DMS114 treated with DMSO at 0.1 percent for 48 hours (cell line): ENCODE results near the gene FAM210A.
"Not testable (repeated sequence)": the region's sequence is repeated elsewhere in the genome, so short reads cannot be mapped to it uniquely, and the experiment has no call there.

Experiments
- DNase-seq: peaks from one replicate; lab custom pipeline; 2025; ENCODE audit not compliant: unreplicated experiment; lab: John Stamatoyannopoulos, UW

FAM210A gene, protein sequence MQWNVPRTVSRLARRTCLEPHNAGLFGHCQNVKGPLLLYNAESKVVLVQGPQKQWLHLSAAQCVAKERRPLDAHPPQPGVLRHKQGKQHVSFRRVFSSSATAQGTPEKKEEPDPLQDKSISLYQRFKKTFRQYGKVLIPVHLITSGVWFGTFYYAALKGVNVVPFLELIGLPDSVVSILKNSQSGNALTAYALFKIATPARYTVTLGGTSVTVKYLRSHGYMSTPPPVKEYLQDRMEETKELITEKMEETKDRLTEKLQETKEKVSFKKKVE

GRCh38 chr18:13726232-13726971, at the start of gene FAM210A, which contains the start of gene RNMT:
Gene FAM210A (minus strand): TSS chr18:13726558. CDS start chr18:13682077, 44,481 bp downstream.
Gene RNMT (plus strand): TSS chr18:13726673. CDS start chr18:13731518, 4,845 bp downstream.
- peak; percentile 88 for DNase-seq

- DNase-seq: no peak
Observed at GRCh38 chr18:13775058-13775457, 48.7 kb upstream of the FAM210A start.

- DNase-seq: no peak
Observed at GRCh38 chr18:13762690-13763439, 36.5 kb upstream of the FAM210A start.

DNA sequence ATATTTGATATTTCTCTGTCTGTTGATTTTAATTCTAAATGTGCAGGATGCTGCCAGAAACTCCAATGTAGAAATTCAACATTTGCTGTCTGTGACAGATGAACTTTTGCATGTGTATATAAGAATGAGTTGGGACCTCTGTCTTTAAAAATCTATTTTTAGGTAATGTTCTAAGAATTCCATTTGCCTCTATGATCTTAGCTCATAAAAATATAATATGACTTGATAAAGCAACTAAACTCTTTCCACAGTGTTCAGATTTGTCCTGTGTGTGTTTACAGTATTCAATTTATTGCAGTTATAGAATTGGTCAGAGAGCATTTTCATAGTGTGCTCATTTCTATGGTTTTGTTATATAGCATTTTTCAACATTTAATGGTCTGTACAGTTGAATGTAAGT, 33.7 kb upstream of the FAM210A start:
- DNase-seq: no peak

DNA sequence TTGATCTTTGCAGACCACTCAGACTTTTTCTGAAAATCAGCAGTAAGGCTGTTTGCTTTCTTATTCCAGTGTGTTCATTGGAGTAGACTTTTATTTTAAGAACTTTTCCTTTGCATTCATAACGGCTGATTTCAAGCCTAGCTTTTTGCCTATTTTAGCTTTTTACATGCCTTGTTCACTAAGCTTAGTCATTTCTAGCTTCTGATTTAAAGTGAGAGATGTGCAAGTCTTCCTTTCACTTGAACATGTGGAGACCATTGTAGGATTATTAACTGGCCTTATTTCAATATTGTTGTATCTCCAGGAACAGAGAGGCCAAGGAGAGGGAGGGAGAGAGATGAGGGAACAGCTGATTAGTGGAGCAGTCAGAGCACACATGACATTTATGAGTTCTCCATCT, 32.3 kb upstream of the FAM210A start:
- no peak for DNase-seq

GRCh38 chr18:13756671-13757070, 30.3 kb upstream of the FAM210A start:
- DNase-seq: no peak

GRCh38 chr18:13756261-13756660, 29.9 kb upstream of the FAM210A start:
- DNase-seq: no peak

- not testable (repeated sequence) for DNase-seq
Observed at GRCh38 chr18:13751599-13751998, 25.2 kb upstream of the FAM210A start.

DNA sequence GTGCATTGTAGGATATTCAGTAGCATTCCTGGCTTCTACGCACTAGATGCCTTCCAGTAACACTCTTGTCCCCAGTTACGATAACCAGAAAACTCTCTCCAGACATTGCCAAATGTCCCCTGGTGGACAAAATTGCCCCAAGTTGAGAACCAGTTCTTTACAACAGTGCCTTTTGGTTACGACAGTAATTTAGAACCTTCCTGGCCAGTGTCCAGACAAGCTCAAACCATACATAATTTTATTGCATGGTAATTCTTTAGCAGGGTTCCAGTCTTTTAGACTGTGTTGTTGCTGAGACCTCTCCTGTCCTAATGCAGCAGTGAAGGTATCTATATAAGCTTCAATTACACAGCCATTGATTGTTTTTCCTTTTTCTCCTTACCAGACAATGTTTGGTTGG, 20.3 kb upstream of the FAM210A start:
- no peak for DNase-seq

- no peak for DNase-seq
Observed at GRCh38 chr18:13745696-13746095, 19.3 kb upstream of the FAM210A start.

DNA sequence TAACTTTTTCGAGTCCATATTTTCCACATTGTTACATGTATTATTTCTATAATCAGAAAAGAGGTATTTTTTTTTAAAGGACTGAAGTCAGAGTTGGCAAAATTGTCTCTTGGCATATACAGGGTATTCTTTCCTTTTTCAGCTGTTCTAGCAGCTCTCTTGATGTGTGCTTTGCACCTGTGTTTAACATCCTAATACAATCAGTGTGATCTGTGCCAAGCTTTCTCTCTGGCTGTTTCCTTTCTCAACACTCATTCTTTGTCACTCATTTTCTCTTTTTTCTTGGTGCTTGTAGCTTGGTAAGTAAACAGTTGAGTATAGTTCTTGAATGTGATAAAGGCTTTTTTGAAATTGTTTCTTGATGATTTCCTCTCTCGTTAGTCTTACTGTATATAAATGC, 9.3 kb upstream of the FAM210A start:
- DNase-seq: no peak

DNA sequence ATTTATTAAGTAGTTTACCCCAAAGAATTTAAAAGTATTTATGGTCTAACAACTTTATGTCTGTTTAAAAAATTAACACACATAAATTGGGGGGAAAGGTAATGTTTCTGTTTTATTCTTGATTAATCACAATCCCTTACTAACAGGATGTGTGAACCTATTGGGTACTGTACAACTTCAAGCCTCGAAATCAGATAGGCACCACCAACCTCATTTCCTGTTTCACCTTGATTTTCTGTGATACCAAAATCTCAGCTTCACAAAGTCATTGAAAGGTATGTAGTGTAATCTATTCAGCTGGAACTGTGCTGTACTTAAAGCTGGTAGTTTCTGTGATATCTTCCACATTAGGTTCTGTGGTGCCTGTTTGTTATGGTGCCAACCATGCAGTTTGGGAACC, 4.1 kb upstream of the FAM210A start:
- DNase-seq: no peak

GRCh38 chr18:13726972-13727331, 594 bp upstream of the FAM210A start:
- DNase-seq: no peak

DNA sequence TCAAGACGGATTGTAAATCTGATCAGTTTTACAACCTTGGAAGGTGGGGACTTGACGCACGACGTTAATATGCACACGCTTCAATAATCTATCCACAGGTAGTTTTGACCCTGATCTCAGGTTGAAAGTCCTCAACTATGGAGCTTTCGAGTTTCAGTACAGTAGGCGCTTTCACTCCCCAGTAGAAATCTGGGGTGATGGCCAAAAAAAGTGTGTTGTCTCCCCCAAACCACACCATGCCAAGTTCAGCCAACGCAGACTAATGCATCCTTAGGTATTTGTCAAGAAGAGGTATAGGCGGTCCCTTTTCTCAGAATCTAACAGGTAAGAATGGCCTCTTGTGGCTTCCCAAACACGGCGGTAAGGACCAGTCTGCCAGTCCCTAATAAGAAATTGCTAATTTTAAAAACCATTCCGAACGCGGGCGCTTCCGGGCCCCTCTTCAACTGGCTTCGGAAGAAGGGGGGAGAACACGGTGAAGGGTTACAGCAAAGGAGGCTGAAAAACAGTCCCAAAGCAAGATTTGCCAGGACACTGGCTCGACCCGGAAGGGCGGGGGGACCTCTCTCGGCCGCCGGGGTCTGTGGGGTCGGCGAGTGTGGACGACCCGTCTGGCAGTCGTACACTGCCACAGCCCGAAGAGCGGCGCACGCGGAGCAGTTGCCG, 659 bp downstream of the FAM210A start:
- no peak for DNase-seq

DNA sequence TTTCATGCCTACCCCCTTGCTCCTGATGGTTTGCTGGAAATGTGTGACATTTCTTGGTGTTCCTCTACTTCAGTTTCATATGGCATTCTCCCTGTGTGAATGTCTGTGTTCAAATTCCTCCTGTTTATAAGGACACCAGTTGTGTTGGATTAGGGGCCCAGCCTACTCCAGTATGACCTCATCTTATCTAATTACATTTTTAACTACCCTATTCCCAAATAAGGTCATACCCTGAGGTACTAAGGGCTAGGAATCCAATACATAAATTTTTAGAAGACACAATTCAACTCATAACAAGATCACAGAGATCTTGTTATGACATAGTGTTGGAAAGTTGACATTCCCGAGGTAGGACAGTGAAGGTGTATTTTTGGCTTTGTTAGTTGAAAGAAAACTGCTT, 5.5 kb downstream of the FAM210A start:
- no peak for DNase-seq

- DNase-seq: no peak
Observed at GRCh38 chr18:13720123-13720522, 6.2 kb downstream of the FAM210A start.

- DNase-seq: no peak
Observed at GRCh38 chr18:13716916-13717315, 9.4 kb downstream of the FAM210A start.

GRCh38 chr18:13715330-13715729, 11.0 kb downstream of the FAM210A start:
- no peak for DNase-seq

GRCh38 chr18:13713455-13714055, 12.8 kb downstream of the FAM210A start:
- no peak for DNase-seq

GRCh38 chr18:13712400-13713131, 13.8 kb downstream of the FAM210A start:
- no peak for DNase-seq
